ENCODE data around the gene ANKH.
A peak's percentile ranks its signal among the peaks of the same experiment; 100 is the strongest.
"Not testable (repeated sequence)": the region's sequence is repeated elsewhere in the genome, so short reads cannot be mapped to it uniquely, and the experiment has no call there.

Gene ANKH

GRCh38 chr5:14871214-14872069 is at the start of gene ANKH:
Gene ANKH (minus strand): TSS chr5:14871778. CDS start chr5:14871447, 331 bp downstream.
- DNase-seq: peak; percentile 85

DNA sequence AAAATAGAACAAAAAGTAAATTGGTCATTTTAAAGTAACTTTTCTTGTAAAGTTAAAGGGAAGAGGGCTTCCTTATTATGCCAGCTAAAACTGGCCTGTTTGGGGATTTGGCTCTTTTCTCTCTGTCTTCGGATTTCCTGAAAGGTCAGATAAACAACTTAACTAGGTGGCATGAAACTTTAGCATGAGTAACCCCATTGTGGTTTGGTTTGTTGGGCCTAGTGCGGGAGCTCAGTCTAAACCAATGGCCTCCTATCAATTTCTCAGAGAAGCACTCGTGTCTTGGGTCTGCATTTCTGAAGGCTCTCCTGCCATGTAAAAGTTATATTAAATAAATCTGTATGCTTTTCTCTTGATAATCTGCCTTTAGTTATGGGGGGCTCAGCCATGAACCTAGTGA is 48.5 kb upstream of the ANKH start:
- no peak for DNase-seq

DNA sequence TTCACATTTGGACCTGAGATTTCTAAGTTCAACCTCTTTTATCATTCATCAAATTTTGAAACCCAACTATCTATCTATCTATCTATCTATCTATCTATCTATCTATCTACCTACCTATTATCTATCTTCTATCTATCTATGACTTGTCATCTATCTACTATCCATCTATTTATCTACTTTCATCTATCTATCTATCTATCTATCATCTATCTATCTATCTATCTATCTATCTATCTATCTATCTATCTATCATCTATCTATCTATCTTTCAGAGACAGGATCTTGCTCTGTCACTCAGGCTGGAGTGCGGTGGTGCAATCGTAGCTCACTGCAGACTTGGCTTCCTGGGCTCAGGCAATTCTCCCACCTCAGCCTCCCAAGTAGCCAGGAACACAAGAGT is 47.5 kb upstream of the ANKH start:
- not testable (repeated sequence) for DNase-seq

GRCh38 chr5:14917719-14918118 is 46.1 kb upstream of the ANKH start:
- no peak for DNase-seq

DNA sequence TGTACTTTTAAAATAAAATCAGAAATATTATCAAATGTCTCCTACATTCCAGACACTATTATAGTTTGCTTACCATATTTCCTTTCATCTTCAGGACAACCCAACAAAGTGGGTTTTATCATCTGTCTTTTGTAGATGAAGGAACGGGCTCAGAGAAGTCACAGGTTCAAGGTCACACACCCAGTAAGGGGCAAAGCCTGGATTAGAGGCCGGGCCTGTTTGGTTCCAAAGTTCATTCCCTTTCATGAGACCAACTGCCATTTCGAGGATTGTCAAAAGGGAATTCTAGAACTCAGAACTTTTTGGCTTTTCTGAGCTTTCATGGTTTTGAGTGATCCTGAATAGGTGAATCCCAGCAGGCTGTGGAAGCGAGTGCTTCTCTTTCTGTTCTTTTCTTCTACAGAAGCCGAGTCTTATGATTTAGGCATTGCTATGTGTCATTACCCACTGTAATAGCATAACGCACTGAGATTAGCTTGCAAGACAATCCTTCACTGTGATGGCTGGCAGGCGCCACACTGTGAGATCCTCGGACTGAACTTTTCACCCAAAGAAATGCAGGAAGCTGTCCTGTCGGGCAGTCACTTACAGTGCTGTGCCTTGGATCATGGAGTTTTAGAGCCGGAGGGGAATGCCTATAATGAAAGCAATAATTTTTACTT is 43.8 kb upstream of the ANKH start:
- no peak for DNase-seq

DNA sequence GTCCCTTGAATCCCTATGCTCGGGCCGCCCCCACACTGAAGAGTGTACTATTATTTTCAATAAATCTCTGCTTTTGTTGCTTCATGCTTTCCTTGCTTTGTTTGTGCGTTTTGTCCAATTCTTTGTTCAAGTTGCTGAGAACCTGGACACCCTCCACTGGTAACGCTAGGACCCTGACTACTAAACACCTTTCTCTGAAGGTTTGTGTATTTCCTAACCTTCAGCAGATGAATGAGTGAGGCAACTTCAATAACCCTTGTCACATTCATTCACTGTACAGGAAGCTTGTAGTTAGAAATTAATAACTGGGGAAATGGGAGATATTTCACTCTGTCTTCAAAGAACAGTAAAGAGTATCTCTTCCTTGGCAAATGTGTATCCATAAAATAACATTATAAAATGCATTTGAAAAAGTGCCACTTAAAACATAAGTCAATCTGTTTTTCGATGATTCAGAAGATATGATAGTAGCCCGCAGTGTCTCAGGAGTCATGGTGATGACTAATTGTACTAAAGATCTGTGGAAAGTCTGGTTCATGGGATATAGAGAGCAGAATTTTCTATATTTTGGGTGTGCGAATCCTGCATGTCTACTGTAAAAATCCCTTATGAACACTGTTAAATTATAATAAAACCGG is 43.2 kb upstream of the ANKH start:
- DNase-seq: no peak

- DNase-seq: no peak
Observed at GRCh38 chr5:14914193-14914592, 42.6 kb upstream of the ANKH start.

DNA sequence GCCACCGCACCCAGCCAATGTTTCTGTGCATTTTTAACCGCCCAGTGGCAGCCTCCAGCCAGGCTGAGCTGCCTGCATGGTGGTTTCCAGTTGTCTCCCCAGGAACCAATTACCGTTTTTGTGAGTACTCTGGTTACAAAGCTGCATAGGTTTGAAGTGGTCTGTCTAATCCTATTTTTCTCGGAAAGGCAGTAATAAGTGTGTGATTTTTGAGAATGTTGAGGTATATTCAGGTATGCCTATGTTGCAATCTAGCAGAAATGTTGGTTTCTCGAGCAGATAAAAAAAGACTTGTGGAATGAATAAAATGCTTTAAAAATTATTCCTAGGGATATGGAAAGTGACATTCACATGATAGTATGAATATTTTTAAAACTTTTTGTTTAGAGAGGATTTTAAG is 41.5 kb upstream of the ANKH start:
- no peak for DNase-seq

GRCh38 chr5:14912206-14912605 is 40.6 kb upstream of the ANKH start:
- DNase-seq: no peak

DNA sequence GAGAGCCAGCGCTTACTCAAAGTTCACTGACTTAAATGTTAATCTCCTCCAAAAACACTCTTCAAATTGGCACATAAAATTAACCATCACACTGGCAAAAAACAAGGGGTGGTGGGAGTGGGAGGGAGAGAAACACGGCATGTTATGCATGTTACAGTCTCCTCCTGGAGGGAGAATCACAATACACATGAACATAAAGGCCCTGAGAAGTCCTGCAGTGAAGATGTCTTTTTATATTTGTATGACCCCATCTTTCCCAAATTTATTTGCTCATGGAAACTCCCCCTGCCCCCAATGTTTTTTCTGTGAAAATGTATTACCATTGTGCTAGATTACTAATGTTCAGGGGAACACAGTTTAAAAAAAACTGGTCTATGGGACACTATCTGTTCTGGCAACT is 37.8 kb upstream of the ANKH start:
- DNase-seq: no peak

DNA sequence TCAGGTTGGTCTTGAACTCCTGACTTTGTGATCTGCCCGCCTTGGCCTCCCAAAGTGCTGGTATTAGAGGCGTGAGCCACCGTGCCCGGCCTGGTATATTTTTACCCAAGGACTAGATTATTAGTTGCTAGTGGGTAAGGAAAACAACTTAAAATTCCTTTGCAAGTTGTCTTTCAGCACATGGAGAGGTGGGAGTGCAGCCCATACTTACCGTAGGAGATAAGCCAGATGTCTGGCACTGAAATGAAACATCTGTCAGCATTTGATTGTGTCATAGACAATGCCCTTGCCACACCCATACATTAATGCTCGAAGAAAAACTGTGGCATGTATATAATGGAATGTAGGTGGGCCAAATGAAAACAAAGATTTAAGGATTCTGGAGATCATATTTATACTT is 36.6 kb upstream of the ANKH start:
- no peak for DNase-seq

- DNase-seq: no peak
Observed at GRCh38 chr5:14906628-14907027, 35.0 kb upstream of the ANKH start.

DNA sequence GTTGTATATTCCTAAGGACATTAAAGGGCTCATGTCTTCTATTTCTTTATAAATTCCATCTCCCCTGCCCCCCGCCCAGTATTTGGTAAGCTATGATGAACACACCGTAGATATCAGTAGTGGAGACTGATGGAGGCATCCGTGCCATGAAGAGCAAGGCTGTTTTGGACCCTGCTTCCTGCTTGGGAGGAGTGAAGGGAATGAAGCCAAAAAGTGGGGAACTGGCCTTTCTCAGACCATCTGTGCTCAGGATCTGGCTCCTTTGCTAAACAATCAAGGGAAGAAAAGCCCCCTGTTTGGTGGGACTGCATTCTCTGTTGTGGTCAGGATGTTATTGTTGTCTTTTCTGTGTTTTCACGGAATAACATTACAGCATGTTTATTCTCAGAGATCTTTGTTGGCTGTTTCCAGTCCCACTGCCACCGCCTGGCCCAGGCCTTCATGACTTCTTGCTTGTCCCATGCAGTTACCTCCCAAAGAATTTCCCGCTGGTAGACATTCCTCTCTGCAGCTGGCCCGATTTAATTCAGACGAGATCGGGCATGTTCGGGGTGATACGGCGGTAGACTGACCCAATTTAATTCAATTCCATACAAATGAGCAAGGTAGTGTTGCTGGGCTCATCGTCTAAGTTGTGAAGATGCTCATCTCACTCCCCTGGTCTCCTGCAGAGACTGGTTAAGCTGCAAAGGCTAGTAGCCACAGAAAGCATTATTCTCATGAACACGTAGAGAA is 31.4 kb upstream of the ANKH start:
- no peak for DNase-seq

DNA sequence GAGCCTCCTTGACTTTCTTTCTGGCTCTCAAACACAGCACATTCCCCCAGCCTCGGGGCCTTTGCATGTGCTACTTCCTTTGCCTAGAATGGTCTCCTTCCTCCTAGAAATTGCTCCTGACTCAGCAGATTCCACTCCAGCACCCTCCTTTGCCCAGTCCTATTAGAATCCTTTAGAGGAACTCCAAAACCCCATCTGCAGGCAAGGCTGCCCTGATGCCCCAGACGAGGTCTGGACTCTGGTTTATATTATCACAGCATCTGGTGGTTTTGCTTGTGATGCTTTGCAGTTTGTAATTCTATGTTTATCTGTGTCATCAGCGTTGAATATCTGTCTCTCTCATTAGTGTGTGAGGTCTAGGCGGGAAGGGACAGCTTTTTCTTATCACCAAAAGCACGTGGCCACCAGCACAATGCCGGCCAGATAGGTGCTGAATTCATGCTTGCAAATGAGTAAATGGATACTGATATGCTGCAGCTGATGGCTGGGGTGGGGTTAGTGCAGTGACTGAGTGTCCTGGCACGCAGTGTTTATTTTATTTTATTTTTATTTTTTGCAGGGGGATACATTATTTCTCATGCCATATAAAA is 30.0 kb upstream of the ANKH start:
- DNase-seq: no peak

GRCh38 chr5:14900693-14901461 is 29.3 kb upstream of the ANKH start:
- no peak for DNase-seq

- no peak for DNase-seq
Observed at GRCh38 chr5:14896131-14896530, 24.6 kb upstream of the ANKH start.

DNA sequence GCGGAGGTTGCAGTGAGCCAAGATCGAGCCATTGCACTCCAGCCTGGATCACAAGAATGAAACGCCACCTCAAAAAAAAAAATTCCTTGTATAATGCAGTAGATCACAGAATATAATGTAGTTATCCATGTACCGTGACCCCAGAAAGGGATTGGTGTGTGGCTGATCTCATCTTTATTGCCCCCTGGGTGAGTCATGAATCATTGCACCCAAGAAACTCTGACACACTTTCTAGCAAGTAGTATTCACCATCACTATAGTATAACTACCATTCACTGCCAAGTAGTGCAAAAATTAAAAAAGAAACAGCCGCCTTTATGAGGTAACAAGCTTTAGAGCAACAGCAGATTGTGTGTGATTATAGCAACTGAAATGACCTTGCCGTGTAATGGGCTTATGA is 23.7 kb upstream of the ANKH start:
- DNase-seq: no peak

GRCh38 chr5:14894748-14895147 is 23.2 kb upstream of the ANKH start:
- DNase-seq: no peak

- DNase-seq: no peak
Observed at GRCh38 chr5:14893381-14893780, 21.8 kb upstream of the ANKH start.

DNA sequence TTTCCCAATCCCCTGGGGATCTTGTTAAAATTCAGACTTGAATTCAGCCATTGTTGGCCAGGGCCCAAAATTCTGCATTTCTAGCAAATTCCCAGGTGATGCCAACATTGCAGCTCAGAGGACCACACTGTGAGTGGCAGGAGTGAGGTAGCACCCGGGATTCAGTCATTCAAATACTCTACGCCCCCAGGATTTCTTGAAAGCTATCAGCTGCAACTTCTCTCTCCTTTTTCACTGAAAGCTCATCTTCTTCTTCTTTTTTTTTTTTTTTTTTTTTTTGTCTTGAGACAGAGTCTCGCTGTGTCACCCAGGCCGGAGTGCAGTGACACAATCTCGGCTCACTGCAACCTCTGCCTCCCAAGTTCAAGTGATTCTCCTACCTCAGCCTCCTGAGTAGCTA is 19.3 kb upstream of the ANKH start:
- no peak for DNase-seq

GRCh38 chr5:14884062-14884612 is 12.6 kb upstream of the ANKH start:
- no peak for DNase-seq
